H1 (cell line): Measurements from ENCODE around the gene PFN2. TPM values are rescaled to one million over a fixed set of nuclear protein-coding genes. Genes with fewer than 3 reads are reported as not detected.

ENCODE experiments used
- ATF2 ChIP-seq: IDR thresholded peaks from 2 replicates; pipeline ENCODE4 v1.6.1; 2012; ENCODE audit warnings: low read length, inconsistent platforms
- SIN3A ChIP-seq, 2 experiments: IDR thresholded peaks in 1 of 2; conservative IDR thresholded peaks in 1 of 2; 2 replicates each; pipeline ENCODE4 v1.6.1; 2011 to 2012; ENCODE audit warnings: low read length in 2 of 2, improper control_type of control experiment in 1 of 2, low read depth in 1 of 2, mild to moderate bottlenecking in 1 of 2
- polyA plus RNA-seq, 7 experiments: library from polyadenylated mRNA; depleted of rRNA in 3 of 7; stranded (reverse) in 5 of 7; unstranded in 2 of 7; fragments of >200 nt in 5 of 7; fragments of 200-250 nt in 2 of 7; gene quantifications; 1 replicate in 5 of 7; 2 replicates in 1 of 7; 4 replicates in 1 of 7; pipeline versions ENCODE4 v1.2.1 to v1.2.3, GENCODE V29; 2011 to 2013; ENCODE audit warnings: missing spikeins in 2 of 7, mixed read lengths in 2 of 7
- total RNA-seq: library from RNA; stranded (reverse); fragmentation: NEBNext Ultra II Directional; extraction: Animal tissue kit (Norgen Biotek cat#: 25700); gene quantifications from 2 replicates; pipeline ENCODE4 v1.2.1, GENCODE V29; 2021

The PFN2 gene
- total and polyA plus RNA-seq, 2 of the 8 experiments (the other 6 are each of a cell fraction or from before 2014, with no cell fraction given), result 175 to 311 TPM

GRCh38 chr3:149954812-149955211, 15.9 kb downstream of the PFN2 start (continued):
- no peak for TF ChIP-seq ATF2
- no peak for TF ChIP-seq SIN3A (conservative IDR thresholded peaks at IDR 0.05 in 1 of 2, IDR thresholded peaks at IDR 0.05 in 1 of 2; ENCODE audit: low read depth in 1 of 2, low read length in 2 of 2)
